Measurements from ENCODE around the gene PRDM10.
A peak's percentile ranks its signal among the peaks of the same experiment; 100 is the strongest.

The PRDM10 gene

DNA sequence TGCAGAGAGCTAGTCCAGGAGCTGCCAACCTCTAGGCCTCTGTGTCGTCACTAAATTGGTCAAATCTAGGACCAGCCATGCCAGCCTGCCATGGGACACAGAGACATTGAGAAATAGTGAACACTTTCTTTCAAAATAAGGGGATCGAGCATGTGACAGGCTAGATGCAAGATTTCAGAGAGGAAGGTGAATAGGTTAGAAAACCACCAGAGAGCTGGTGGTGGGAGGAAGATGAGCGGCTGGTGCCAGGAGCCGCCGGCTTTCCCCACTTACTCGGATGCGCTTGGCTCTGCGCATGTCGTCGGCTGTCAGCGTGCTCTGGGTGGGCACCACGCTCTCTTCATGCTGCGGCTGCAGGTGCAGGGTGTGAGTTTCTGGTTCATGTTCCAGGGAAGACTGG, 71.9 kb downstream of the PRDM10 start:
- DNase-seq, result no peak
- in situ Hi-C loops (cut with MboI; ENCODE audit: low pct_unique_long_range_greater_than_20kb, low sequenced_read_pairs), result loop anchor here (25.0 kb wide), 1 partner anchor 207 kb away; no protein-coding TSS in a partner anchor

- in situ Hi-C loops (cut with MboI; ENCODE audit: low pct_unique_long_range_greater_than_20kb, low sequenced_read_pairs), result loop anchor here (25.0 kb wide), 1 partner anchor 207 kb away; no protein-coding TSS in a partner anchor
These were observed 72.3 kb downstream of the PRDM10 start for GRCh38 chr11:129930296-129930695.

DNA sequence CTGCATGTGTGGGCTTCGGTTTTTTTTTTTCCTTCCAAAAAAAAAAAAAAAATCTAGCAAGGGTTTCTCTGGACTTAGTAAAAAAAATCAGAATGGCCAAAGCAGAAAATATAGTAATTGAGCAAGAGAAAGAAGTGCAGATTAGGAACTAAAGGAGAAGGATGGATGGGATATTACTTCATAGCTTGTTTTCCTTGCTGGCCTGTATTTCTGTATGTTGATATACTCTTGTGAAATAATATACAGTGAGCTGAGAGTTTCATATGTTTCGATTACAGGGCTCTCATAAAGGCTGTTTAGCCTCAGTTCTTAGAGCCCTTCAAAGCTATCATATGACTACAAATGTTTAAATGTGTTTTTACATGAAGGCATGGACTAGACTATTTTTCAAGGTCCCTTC, 72.9 kb downstream of the PRDM10 start:
- DNase-seq, result no peak
- in situ Hi-C loops (cut with MboI; ENCODE audit: low pct_unique_long_range_greater_than_20kb, low sequenced_read_pairs), result loop anchor here (25.0 kb wide), 1 partner anchor 208 kb away; no protein-coding TSS in a partner anchor

More at GRCh38 chr11:129930296-129930695, 72.3 kb downstream of the PRDM10 start:
- DNase-seq, result no peak

GRCh38 chr11:129928923-129929692, 73.5 kb downstream of the PRDM10 start:
- DNase-seq, result no peak
- in situ Hi-C loops (cut with MboI; ENCODE audit: low pct_unique_long_range_greater_than_20kb, low sequenced_read_pairs), result loop anchor here (25.0 kb wide), 1 partner anchor 208 kb away; no protein-coding TSS in a partner anchor

DNA sequence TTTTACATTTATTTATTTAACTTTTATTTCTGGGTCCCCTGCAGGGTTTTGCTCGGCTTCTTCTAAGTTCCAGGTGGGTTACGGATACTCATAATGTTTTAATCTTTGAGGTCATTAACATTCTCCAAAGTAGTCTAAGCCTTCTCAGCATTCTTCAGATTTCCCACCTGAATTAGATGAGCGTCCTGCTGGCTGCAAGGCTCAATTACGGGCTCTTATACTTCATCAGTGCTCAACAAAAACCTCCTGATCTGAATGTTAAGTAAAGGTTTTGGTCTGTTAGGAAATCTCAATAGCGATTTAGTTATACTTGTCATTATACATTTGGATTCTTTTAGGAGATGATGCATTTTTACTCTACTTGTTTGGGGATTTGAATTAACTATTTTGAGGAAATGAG, 80.0 kb downstream of the PRDM10 start:
- in situ Hi-C loops (cut with MboI; ENCODE audit: low pct_unique_long_range_greater_than_20kb, low sequenced_read_pairs), result no loop called here
- no peak for DNase-seq

GRCh38 chr11:129918361-129918760, 84.3 kb downstream of the PRDM10 start:
- DNase-seq, result no peak

DNA sequence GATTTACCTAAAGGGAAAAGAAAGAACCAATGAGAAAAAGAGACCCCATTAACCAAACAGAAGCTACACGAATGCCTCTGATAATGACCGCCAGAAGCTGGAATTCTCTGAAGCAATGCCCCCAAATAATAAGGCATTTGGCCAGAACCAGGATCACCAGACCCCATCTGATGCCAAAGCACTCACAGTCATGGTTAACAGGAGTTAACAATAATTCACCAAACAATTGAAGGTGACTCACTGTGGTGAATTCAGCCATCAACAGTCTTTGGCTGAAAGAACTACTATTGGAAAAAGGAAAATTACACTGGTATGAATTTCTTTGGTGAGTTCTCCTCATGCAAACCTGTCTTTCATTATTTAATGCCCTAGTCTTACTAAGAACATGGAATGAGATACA, 85.4 kb downstream of the PRDM10 start:
- no peak for DNase-seq
- in situ Hi-C loops (cut with MboI; ENCODE audit: low pct_unique_long_range_greater_than_20kb, low sequenced_read_pairs), result no loop called here

More at GRCh38 chr11:129918361-129918760, 84.3 kb downstream of the PRDM10 start:
- in situ Hi-C loops (cut with MboI; ENCODE audit: low pct_unique_long_range_greater_than_20kb, low sequenced_read_pairs), result no loop called here

DNA sequence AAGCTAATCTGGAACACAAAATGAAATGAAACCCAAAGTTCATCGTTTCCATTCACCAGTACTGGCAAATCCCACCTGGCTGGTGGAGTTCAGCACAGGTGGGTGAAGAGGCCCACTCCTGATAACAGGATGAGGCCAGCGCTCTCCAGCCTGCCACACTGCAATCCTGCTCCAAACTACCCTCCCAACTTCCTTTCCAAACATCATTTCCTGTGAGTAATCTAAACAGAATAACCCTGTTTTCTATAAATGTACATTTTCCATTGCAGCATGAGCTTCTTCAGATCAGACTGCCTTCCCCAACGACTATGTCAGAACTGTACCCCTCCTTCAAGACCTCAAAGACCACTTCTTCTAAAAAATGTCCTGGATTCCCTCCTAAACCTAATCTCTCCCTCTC, 91.3 kb downstream of the PRDM10 start:
- DNase-seq, result peak; percentile 9
- in situ Hi-C loops (cut with MboI; ENCODE audit: low pct_unique_long_range_greater_than_20kb, low sequenced_read_pairs), result no loop called here

GRCh38 chr11:129910360-129910759, 92.3 kb downstream of the PRDM10 start:
- in situ Hi-C loops (cut with MboI; ENCODE audit: low pct_unique_long_range_greater_than_20kb, low sequenced_read_pairs), result no loop called here
- no peak for DNase-seq

DNA sequence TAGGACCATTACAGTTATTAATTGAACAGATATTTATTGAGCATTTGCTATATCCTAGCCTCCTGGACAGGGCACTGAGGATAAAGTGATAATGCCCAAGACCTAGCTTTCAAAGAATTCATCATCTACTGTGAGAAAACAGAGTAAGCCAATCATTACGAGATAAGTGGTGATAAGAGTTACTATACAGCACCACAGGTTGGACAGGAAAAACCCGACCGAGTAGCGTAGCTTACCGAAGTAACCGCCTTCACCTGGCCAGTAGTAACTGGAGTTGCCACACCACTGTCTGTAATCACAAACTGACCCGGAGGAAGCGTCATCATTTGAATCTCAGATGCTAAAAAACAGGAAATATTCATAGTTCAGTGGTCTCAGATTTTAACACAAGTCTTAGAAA, 97.2 kb downstream of the PRDM10 start:
- no peak for DNase-seq
- in situ Hi-C loops (cut with MboI; ENCODE audit: low pct_unique_long_range_greater_than_20kb, low sequenced_read_pairs), result no loop called here

DNA sequence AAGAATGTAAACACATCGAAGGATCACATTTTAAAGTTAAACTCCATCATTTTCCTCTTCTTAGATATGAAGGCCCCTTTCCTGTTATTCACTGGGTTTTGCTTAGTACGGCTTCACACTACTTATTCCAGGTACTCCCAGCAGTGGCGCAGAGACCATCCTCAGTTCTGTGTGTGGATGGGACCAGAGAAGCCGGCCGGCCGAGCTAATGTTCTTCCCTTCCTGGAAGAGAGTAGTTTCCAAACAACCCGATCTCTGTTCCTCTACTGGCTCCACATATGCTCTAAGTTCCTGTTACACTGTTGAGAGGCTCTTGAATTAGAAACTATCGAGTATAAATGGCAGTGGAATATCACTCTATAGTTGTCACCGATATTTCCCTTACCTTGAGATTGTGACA, 106.6 kb downstream of the PRDM10 start:
- in situ Hi-C loops (cut with MboI; ENCODE audit: low pct_unique_long_range_greater_than_20kb, low sequenced_read_pairs), result no loop called here
- no peak for DNase-seq

DNA sequence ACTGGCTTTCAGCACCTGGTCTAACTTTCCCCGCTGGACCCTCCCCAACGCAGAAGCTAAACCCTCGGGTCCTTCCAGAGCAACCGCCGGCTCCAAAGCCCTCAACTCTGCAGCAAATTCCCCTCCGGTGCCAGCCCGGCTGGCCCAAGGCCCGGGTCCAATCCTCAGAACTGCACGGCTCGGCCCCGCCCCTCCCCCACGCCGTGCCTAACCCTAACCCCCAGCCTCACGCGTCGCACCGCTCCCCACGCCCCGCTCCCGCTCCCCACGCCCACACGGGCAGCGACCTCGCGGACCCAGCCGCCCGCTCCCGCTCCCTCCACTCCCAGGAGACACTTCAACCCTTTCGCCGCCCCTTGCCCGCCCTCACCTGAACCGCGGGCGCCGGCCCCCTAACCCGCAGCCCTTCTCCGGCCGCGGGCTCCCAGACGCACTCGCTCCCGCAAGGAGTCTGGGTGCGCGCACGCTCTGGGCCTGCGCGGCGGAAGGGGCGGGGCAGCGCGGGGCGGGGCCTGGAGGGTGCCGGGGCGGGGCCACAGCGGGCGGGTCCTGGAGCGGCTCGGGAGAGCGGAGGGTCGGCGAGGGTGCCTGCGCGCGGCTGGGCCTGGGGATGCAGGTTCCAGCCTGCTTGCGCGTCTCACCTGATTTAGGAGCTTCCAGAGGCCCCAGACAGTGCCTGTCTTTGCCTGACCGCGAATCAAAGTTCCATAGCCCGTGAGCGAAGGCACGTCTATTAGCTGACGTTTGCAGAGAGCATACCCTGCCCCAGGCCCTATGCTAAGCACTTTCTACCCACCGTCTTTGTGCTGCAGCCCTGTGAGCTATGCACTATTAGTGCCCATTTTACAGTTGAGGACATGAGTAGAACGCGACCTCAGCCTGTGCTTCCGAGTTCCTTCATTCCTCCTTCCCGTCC, 107.3 kb downstream of the PRDM10 start, which contains the start of gene NFRKB:
TSS of gene NFRKB (minus strand) at position 453 of the 916 bp plus-strand sequence. CDS start 2,729 bp downstream, outside the sequence.
- in situ Hi-C loops (cut with MboI; ENCODE audit: low pct_unique_long_range_greater_than_20kb, low sequenced_read_pairs), result no loop called here
- DNase-seq, result peak; percentile 73

DNA sequence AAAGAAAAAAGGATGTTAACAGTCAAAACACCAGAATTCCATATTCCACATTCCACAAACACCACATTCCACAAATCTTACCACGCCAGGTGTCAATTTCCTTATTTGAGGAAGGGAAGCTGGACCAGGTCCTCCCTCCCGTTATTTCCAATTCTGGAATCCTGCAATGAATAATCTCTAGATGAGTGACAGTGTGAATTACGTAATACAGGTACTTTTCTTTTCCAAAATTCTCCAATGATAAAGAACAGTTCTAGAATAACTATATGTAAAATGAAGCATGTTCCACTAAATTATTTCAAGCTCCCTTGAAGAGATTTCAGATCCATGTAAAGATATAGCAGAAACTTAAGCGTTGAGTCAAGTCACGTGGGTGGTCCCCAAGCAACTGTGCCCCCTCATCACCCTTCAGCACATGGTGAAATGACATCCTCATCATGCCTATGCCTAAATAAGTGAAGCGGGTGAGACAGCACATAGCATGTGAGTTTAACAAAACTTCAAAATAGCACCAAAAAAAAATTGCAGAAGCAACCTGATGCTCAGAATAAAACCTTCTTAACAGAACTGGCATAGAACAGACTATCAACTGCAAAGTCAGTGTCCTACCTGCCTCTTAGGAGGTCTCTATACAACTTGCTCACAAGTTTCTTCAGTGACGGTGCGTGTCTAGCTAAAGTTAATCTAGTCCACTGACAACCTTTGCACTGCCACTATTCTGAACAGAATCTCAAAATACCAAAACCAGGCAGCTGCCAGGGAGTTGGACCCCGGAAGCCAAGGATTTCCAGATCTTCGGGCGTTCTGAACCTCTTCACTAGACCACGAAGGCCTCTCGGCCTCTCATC, 108.1 kb downstream of the PRDM10 start:
- DNase-seq, result peak; percentile 44
- in situ Hi-C loops (cut with MboI; ENCODE audit: low pct_unique_long_range_greater_than_20kb, low sequenced_read_pairs), result no loop called here

- no peak for DNase-seq
- in situ Hi-C loops (cut with MboI; ENCODE audit: low pct_unique_long_range_greater_than_20kb, low sequenced_read_pairs), result no loop called here
These were observed 114.2 kb downstream of the PRDM10 start for GRCh38 chr11:129888451-129888850.

GRCh38 chr11:129885381-129885780, 117.3 kb downstream of the PRDM10 start:
- in situ Hi-C loops (cut with MboI; ENCODE audit: low pct_unique_long_range_greater_than_20kb, low sequenced_read_pairs), result no loop called here
- no peak for DNase-seq

GRCh38 chr11:129884581-129884980, 118.1 kb downstream of the PRDM10 start:
- DNase-seq, result no peak
- in situ Hi-C loops (cut with MboI; ENCODE audit: low pct_unique_long_range_greater_than_20kb, low sequenced_read_pairs), result no loop called here

DNA sequence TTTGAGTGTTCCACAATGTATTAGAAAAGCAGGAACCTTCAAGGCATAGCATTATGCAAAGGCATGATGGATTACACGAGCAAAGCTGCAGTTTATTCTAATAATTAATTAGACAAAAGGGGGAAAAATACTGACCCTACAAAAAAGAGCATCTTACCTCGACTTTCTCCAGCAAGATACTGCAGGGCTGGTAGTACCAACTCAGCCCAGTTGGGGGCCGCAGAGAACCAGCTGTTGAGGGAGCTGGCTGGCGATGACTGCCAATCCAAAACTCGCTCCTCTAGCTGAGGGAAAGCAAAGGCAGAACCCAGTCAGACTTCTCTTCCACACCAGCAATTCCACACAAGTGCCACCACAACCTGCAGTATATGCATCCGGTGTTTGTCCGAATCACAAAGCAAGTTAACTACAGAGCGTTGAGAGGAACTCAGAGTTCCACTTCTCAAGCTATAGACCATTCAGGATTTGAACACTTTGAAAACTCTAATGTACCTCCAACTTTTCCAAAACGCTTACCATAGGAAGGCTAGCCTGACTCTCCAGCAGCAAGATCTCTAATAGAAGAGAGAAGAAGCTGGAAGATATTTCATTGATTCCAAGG, 121.0 kb downstream of the PRDM10 start:
- peak; percentile 57 for DNase-seq
- in situ Hi-C loops (cut with MboI; ENCODE audit: low pct_unique_long_range_greater_than_20kb, low sequenced_read_pairs), result no loop called here

- in situ Hi-C loops (cut with MboI; ENCODE audit: low pct_unique_long_range_greater_than_20kb, low sequenced_read_pairs), result no loop called here
- no peak for DNase-seq
These were observed 122.3 kb downstream of the PRDM10 start for GRCh38 chr11:129880311-129880710.

DNA sequence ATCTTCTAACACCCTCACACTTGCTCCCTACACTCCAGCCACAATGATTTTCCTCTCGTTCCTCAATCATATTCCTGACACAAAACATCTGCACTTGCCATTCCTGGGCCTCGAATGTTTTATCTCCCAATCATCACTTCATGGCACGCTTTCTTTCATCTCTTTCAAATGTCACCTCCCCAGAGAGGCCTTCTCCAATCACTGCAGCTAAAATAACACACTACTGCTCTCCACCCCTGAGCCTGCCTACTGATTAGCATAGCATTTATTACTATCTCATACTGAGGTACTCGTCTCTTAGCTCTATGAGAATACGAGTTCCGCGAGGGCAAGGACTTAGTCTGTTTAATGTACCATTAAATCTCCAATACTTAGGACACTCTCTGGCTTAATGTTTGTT, 130.7 kb downstream of the PRDM10 start:
- in situ Hi-C loops (cut with MboI; ENCODE audit: low pct_unique_long_range_greater_than_20kb, low sequenced_read_pairs), result no loop called here
- DNase-seq, result no peak
